Stimulated activated CD8-positive, alpha-beta memory T cell treated with anti-CD3 and anti-CD28 coated beads, Interleukin-4, amount 100 ng/mL, for 1 hour (primary cell): ENCODE results near the gene ATXN1.
"Not testable (repeated sequence)": the region's sequence is repeated elsewhere in the genome, so short reads cannot be mapped to it uniquely, and the experiment has no call there.

ENCODE experiments used
- DNase-seq, 2 donors: peaks; one replicate each; pipeline ENCODE4 v3.0.0-alpha.2; 2020; ENCODE audit warnings: low read depth in 2 of 2, low spot score in 1 of 2

Gene ATXN1

DNA sequence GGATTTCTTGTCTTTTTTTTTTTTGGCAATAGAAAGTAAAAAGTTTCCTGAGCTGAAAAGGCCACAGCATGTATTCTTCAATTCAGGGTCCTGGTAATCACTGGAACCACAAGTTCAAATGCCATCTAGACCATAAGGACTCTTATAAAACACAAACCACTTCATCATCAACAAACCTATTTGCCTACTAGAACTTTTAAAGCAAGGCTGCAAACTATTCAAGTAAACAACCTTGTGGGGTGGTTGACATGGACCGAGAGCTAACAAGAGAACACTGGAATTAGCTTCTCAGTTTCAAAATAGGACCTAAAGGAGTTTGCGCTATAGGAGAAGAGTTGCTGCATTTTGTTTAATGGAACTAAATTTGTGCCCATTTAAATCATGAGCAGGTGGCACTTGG, 215.9 kb downstream of the ATXN1 start:
- no peak for DNase-seq

DNA sequence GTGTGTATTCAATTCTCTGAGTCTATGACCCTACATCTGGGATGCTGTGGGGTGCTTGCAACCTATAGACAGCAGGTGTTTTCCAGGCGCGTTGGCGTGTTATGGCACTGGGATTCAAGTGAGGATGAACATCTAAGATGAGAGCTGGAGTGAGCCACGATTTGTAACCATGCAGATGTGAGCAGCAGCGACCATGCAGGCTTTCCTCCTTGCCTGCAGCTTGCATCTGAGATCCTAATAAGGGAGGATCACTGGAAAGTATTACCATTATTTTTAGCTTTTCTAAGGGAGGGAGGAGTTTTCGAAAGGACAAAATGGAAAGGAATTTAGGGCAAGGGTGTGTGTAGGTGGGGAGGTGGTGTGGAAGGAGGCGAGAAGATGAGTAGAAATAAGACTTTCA, 216.7 kb downstream of the ATXN1 start:
- no peak for DNase-seq

DNA sequence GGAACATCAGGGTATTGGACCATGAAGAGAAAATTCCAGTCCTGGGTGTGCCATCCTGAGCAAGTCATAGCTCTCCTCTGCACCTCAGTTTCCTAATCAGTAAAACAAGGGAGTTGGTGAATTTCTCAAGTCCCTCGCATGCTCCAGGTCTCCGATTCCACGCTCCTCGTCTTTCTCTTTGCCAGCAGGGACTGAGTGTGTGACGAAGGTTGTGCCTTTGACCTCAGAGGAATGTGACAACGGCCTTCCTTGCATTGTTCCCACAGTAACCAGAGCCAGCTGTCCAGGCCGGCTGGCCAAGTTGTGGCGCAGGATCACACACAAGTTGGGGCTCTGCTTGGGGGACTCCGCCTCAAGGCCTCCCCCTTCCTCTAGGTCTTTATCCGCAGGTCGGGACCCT, 217.3 kb downstream of the ATXN1 start:
- DNase-seq, result no peak

DNA sequence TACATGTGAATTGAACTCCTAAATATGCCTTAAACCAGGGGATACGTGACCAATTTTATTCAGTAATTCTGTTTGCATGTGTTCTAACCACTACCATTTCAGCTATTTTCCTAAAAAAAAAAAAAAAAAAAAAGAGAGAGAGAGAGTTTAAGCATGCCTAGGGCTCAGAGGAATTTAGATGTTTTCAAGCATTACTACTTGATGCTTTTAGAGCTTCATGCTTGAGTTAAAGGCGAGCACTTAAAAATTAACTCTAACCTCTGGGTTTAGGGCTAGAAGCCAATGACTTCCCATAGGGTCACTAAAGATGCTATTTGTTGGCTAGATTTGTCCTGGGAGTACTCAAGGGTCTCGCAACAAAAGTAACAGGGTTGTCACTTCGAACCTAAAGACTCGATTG, 217.7 kb downstream of the ATXN1 start:
- no peak for DNase-seq

DNA sequence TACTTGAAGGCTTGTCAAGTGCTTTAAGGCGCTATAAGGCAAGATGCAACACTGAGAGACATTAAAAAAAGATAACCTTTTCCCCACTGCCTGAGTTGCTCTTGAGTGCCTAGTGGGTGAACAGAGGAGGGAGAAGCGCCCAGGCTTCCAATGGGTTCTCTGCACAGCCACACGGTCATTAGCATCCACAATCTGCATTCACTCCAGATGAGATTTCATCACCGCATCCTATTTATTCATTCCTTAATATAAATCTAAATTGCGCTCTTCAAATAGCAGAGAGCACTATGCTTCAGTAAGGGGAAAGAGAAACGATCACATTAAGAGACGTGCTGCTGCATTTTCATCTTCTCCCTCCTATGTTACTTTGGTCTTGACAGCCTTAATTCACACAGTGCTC, 219.2 kb downstream of the ATXN1 start:
- no peak for DNase-seq

DNA sequence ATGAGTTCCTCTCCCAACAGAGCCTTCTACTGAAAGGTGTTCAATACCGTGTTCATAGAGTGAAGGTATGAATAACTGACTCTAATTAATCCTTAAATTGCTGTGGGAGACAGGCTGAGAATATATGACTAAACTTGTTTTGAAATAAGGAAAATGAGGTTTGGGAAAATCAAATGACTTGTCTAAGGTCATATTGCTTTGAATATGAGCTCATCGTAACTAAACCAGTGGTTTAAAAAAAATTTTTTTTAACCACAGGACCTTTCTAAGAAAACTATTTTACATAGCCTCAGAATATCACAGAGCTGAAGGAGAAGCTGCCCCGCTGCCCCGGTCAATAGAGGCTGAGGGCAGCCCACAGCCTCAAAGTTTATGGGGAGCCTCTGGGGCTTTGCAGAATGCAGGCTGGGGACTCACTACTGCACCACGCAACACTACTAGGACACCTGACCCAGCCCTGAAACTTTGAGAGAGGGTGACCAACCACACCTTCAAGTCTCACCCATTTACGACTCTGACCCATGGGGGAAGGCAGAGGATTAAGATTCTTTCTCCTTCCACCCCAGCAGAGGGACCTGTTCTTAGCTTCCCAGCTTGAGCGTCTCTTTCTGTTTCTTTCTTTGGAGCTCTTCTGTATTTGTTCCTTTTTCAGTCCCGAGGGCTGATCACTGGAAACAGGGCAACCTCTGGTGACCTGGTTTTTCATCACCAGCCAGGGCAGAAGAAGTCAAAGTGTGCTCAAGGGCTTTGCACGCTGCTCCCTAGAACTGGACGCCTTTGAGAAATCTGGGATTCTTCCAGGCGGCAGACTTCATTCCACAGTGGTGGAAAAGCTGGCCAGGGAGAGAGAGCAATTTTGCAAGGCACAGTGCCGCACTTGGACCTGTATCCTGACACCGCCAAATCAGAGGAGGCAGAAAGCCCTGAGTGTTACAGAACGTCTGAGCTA, 220.2 kb downstream of the ATXN1 start:
- no peak for DNase-seq

DNA sequence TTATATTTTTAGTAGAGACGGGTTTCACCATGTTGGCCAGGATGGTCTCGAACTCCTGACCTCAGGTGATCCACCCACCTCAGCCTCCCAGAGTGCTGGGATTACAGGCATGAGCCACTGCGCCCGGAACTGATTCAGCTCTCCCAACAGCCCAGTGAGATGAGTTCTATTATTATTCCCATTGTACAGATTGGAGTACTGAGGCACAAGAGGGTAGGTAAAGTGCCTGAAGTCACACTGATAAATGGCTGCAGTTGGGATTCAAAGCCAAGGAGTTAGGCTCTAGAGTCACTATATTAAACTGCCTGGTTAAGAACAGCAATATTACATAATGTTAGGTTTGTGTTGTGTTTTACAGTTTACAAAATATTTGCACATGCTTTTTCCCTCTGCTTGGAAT, 220.9 kb downstream of the ATXN1 start:
- DNase-seq, result not testable (repeated sequence)

DNA sequence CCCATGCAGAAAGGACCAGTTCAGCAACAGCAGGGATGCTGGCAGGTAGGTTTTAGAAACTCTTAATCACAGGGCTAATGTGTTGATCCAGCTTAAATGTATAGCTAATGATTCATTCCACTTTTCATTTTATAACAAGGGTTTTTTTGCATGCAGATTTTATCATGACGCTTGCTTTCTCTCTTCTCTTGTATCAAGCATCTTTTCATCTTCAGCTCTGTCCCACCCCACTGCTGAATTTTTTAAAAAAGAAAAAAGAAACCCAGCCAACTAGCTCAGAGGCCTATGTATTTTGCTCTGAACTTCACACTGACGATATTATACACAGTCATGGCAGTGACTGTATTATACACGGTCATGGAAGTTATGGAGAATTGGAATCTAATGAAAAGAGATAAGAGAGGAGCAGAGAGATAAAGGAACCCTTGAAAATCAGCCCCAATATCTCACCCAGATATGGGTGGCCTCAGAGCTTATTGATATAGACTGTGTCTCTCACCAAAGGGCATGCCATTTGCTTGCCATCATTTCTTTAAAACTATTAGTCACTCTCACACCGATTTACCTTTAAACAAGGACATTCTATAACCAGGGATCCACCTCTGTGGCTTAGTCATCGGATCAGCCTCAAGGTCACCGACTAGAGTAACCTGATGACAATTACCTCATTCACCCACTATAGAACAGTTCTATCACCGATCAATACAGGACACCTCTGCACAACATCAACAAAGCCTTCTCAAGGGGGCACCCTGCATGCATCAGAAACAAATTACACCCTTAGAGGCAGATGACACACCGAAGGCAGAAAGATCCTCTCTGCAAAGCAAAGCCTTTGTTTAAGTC, 222.0 kb downstream of the ATXN1 start:
- no peak for DNase-seq

DNA sequence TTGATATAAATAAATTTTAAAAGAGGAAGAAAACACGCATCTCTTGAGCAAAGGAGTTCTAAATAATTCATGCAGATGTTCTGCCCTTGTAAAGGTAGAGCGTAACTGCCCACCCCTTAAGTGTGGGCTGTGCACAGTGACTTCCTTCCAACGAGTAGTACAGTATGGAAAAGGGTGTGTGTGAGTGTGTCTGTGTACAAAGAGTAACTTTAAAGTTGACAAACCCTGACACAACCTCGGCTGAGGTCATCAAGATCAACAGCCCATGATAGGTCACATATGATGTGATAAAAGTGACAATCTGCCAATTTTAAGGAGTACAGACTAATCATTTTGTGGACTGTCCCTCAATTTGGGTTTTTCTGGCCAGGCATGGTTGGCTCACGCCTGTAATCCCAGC, 225.7 kb downstream of the ATXN1 start:
- no peak for DNase-seq

DNA sequence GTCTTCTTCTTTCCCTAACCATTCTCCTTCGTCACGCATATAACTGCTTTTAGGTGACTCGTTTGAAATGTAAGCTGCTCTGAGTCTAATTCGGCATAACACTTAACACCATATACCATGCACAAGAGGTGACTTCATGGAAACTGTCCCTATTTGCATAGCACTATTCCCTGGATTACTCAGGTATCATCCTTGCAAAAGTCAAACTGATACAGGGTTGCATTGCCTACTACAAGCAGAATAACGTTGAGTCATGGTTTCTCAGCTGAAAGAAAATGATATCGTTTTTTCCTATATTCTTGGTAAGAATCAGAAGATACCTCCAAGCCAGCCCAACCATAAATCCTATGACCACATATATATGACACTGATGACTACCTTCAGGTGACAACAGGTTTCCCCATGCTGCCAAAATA, 227.5 kb downstream of the ATXN1 start:
- no peak for DNase-seq

DNA sequence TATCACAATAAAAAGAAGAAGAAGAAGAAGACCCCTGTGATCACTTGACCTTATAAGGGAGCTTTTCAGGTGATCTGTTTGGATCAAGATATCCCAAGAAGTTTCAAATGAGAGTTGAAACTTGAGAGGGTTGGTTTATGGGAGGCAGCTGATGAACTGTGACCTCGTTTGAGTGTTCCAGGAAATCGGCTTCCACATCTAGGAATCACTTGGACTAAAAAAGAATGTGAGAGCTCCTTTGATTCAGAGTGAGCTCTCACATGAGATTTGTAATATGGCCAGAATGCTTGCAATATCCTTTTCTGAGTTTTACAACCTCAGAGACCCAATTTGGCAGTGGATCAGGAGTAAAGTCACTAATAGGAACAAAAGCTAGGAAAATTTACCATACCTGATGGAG, 228.1 kb downstream of the ATXN1 start:
- no peak for DNase-seq

DNA sequence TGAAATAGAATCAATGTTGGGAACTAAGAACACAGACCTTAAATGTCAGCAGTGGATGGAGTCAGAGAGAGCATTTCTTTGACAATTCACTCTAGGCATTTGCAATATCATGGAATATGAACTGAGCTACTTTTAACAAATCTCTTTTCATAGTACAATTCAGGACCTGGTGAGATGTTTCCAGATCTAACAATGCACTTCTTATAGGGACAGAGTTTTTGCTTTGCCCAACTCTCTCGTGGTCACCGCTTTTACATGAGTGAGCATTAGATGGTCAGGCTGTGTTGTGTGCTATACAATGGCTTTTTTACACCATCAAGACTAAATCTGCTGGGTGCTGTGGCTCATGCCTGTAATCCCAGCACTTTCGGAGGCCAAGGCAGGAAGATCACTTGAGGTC, 233.6 kb downstream of the ATXN1 start:
- DNase-seq, result no peak

DNA sequence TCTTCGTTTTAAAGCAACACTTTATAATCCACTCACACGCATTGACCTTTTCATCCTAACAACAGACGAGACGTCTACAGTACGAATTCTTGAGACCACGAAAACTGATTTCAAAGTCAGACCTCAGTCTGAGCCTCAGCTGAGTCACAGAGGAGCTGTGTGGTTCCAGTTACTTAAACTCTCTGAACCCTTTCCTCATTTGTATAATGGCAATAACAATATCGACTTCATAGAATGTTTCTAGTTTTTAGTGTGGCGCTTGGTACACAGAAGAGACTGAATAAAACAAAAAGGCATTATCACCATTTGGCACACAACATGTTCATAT, 236.9 kb downstream of the ATXN1 start:
- DNase-seq, result no peak

DNA sequence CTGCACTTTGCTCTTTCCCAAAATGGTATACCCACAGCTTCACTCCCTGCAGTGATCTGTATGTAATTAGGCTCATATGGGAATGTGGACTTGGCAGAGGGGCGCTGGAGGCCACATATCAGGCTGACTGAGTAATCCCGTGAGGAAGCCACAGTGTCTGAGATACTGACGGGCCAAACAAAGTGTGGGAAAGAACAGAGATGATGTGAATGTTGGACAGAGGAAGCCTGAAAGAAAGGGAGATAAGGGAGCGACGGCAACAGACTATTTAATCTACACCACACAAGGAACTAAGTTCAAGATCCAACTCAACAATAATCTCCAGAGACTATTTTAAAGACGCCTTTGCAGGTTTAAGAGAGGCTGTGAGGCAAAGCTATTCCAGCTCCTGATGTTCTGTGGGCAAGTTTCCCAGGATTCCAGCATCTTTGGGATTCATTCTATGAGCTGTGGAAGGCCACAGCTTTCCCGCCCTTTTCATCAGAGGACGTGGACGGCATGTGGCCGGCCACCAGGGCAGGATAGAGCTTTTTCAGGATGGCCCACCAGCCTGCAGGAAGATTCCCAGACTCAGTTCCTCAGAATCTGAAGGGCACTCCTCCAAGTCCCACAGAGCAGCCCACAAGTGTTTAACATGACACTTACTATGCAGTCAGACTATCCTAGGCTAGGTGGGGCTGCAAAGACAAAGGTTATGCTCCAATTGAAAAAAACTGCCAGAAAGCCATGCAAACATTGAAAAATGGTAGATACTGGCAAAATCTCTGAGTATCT, 237.5 kb downstream of the ATXN1 start:
- no peak for DNase-seq

DNA sequence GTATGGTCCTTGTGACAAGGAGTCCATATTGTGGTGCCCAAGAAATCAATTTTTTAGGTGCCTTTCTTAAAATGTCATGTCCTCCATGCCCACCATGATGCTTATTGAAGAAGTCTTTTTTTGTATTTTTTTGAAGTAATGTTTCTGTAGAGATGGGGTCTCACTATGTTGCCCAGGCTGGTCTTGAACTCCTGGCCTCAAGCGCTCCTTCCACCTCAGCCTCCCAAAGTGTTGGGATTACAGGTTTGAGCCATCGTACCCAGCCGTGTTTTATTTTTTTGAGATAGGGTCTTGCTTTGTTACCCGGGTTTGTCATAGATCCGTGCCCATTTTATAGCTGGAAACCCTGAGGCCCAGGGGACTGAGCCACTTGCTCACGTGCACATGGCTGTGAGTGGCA, 238.3 kb downstream of the ATXN1 start:
- no peak for DNase-seq

DNA sequence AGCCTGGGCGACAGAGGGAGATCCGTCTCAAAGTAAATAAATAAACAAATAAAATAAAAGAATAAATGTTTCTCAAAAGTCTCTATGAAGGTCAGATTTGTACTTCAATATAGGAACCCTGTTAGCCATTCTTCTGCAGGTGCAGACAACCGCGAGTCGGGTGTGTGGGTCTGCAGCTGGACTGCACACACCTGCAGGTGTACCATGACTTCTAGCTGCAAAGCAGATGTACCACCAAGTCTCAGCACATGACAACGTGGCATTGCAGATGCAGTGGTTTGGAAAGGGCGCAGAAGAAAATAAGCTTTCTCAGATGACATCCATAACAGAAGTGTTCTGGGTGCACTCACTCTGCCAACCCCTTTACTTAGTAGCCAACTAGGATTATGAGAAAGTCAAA, 239.7 kb downstream of the ATXN1 start:
- no peak for DNase-seq

DNA sequence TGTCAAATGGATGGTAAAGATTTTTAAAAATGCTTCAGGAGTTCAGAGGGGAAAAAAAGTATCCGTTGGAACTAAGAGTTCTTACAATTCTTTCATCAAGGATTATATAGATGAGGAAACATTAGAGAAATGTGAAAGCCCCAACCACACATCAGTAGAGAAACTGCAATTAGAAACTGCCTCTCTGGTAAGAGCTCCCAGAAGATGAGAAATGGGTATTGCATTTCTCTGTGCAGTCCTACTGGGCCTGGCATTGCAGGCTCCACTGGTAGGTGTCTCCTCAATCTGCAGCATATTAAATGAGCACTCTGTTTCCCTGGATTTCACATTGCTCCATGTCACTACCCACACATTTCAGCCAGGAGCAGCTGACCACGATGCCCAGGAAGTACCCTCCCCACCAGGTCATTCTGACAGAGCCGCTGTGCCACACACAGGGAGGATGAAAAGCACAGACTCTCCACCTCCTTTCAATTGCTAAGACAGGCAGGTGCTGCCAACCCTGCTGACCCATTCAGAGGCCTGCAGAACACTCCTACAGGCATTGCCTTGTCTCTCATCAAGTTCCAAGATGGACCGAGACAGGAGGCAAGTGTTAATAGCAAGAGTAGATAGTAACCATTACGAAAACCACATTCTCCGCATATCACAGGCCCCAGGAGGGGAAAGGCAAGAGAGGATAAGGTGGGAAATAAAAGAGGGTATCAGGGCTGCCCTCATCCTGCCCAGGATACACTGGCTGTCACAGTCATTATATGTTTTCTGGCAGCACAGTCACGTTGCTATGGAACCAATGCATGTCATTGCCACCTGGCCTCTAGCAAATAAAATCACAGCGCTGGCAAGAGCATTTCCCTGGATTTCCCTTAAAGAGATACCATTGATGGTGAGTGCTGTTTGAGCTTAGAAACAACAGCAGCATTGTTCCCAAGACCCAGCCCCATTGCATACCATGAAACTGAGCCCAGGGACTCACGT, 241.7 kb downstream of the ATXN1 start:
- DNase-seq, result no peak

DNA sequence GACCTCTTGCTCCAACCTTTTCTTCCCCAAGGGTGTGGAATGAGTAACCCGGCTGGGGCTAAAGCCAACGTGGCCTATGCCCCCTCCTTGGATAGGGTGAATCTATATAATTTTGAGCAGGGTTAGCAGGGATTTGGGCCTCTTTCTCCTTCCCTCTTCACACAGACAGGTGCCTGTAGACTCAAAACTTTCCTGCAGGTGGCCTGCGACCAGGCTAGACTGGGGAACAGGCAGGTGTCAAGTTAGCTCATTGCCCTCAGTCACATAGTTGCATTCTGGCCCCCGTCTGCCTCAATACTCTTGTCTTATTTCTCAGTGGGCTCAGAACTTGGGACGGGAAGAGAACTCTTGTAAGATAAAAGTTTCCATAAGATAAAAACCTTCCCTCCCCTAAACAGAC, 243.0 kb downstream of the ATXN1 start:
- DNase-seq, result no peak

DNA sequence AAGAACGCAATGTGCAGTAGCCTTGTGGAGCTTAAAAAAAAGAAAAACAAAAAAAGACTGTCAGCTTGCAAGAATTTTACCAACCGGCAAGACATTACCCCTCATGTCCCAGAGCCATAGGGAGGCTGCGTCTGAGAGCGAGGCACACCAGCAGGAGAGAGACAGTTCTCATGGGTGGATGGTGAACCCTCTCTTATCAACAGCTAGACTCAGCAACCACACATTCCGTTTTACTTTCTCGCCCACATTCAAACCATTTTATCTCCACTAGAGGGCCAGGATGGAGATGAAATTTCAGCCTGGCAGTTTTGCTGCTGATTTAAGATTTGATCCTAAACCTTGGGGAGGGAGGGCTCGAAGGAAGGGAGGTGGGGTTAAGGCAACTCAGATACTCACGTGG, 247.0 kb downstream of the ATXN1 start:
- DNase-seq, result peak in 1 of 2 donors; percentile 10

DNA sequence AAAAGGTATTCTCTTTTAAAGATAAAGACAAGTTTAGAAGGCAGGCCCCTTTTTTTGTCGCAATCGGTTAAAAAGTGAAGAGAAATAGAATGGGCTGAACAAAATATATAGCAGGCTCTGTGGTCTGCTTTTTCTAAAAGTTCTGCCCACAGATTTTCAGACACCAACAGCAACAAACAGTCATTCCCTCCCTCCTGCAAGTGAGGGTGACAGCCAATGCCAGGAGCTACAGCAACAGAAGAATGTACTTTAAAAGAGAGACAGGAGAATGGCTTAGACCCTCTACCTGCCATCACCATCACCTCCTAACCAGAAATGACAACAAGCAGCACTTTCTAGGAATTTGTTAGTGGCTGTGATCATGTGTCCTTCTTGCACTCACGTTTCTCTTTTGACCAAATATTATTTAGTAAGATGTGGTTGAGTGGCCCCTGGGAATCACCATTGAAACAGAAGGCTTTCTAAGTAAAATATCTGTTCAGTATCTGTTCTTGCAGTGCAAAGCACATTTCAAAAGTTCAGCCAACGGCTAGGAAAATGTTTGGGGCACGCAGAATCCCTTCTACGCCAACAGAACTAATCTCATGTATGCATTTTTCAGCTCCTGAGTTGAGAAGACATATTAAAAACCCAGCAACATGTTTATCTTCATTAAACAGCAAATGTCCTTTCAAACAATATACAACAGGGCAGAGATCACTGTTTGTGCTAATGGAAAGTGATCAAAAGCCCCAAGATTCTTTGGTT, 248.5 kb downstream of the ATXN1 start:
- no peak for DNase-seq
